WTC11 (cell line): Measurements from ENCODE around the gene ZNF74. TPM values are rescaled to one million over a fixed set of nuclear protein-coding genes. Genes with fewer than 3 reads are reported as not detected.

Experiments
- ATAC-seq: fragments of 200-7000 bp; cut with Tn5 transposase; 2 replicates; pipeline ENCODE4 v1.10.0; 2021; ENCODE audit warnings: mild to moderate bottlenecking, moderate library complexity
- CTCF ChIA-PET: fragments of 300-600 bp; sonication (Branson Sonifier 250); formaldehyde crosslinking; loops from one replicate; lab custom pipeline; 2021; ENCODE audit warnings: antibody characterized with exemption; lab: Charles Lee
- POLR2A ChIA-PET: fragments of 350-600 bp; sonication (Branson Sonifier 250); formaldehyde crosslinking; loops from one replicate; lab custom pipeline; 2021; ENCODE audit warnings: antibody characterized with exemption; lab: Charles Lee
- DNase-seq: peaks from one replicate; pipeline ENCODE4 v3.0.0; 2021; ENCODE audit warnings: low spot score
- H3K27ac Mint-ChIP-seq: 2 replicates; pipeline ENCODE4 v1.8.0; 2021; ENCODE audit warnings: mixed read lengths
- H3K27me3 Mint-ChIP-seq: 2 replicates; pipeline ENCODE4 v1.8.0; 2021; ENCODE audit warnings: low read depth, mild to moderate bottlenecking, moderate library complexity, mixed read lengths
- H3K36me3 Mint-ChIP-seq: 2 replicates; pipeline ENCODE4 v1.8.0; 2021; ENCODE audit warnings: mixed read lengths
- H3K4me1 Mint-ChIP-seq: 2 replicates; pipeline ENCODE4 v1.8.0; 2022; ENCODE audit warnings: mixed read lengths
- H3K4me3 Mint-ChIP-seq: 2 replicates; pipeline ENCODE4 v1.8.0; 2021; ENCODE audit warnings: mild to moderate bottlenecking, moderate library complexity, mixed read lengths
- H3K9me3 Mint-ChIP-seq: 2 replicates; pipeline ENCODE4 v1.8.0; 2021; ENCODE audit warnings: mixed read lengths
- ATF1 ChIP-seq: sonication (generic); formaldehyde crosslinking; IDR thresholded peaks from 2 replicates; pipeline ENCODE4 v1.8.1; 2023; ENCODE audit warnings: mild to moderate bottlenecking, moderate library complexity, missing genetic modification reagents
- CBFB ChIP-seq: sonication (generic); formaldehyde crosslinking; IDR thresholded peaks from 2 replicates; pipeline ENCODE4 v1.8.1; 2022; ENCODE audit warnings: mild to moderate bottlenecking, low read depth, missing genetic modification reagents
- ESRRA ChIP-seq: sonication (generic); formaldehyde crosslinking; IDR thresholded peaks from 2 replicates; pipeline ENCODE4 v1.8.1; 2022; ENCODE audit warnings: mild to moderate bottlenecking, missing genetic modification reagents, borderline replicate concordance
- FOXJ3 ChIP-seq: sonication (generic); formaldehyde crosslinking; IDR thresholded peaks from 2 replicates; pipeline ENCODE4 v1.9.0; 2021; ENCODE audit warnings: missing genetic modification reagents, mild to moderate bottlenecking, borderline replicate concordance
- FOXK1 ChIP-seq: sonication (generic); formaldehyde crosslinking; IDR thresholded peaks from 2 replicates; pipeline ENCODE4 v1.8.0; 2022; ENCODE audit warnings: mild to moderate bottlenecking, moderate library complexity, missing genetic modification reagents
- GABPB1 ChIP-seq: sonication (generic); formaldehyde crosslinking; IDR thresholded peaks from 2 replicates; pipeline ENCODE4 v1.8.1; 2023; ENCODE audit warnings: mild to moderate bottlenecking, missing genetic modification reagents
- JUN ChIP-seq: sonication (generic); formaldehyde crosslinking; IDR thresholded peaks from 2 replicates; pipeline ENCODE4 v1.8.0; 2023; ENCODE audit warnings: mild to moderate bottlenecking, missing genetic modification reagents
- MYBL2 ChIP-seq: sonication (generic); formaldehyde crosslinking; IDR thresholded peaks from 2 replicates; pipeline ENCODE4 v1.8.1; 2023; ENCODE audit warnings: mild to moderate bottlenecking, moderate library complexity, missing genetic modification reagents
- NFYB ChIP-seq: sonication (generic); formaldehyde crosslinking; conservative IDR thresholded peaks from 2 replicates; pipeline ENCODE4 v1.8.0; 2022; ENCODE audit warnings: low read depth, missing genetic modification reagents
- NR1H2 ChIP-seq: sonication (generic); formaldehyde crosslinking; IDR thresholded peaks from 2 replicates; pipeline ENCODE4 v1.9.0; 2021; ENCODE audit warnings: mild to moderate bottlenecking, moderate library complexity, missing genetic modification reagents
- PRRX2 ChIP-seq: fragments of 250-450 bp; sonication (Bioruptor Pico); IDR thresholded peaks from 2 replicates; pipeline ENCODE4 v1.8.0; 2021; ENCODE audit warnings: mild to moderate bottlenecking
- RELA ChIP-seq: sonication (generic); formaldehyde crosslinking; IDR thresholded peaks from 2 replicates; pipeline ENCODE4 v1.8.1; 2022; ENCODE audit warnings: missing genetic modification reagents, mild to moderate bottlenecking, borderline replicate concordance
- SMAD4 ChIP-seq: sonication (generic); formaldehyde crosslinking; IDR thresholded peaks from 2 replicates; pipeline ENCODE4 v1.8.0; 2022; ENCODE audit warnings: mild to moderate bottlenecking, missing genetic modification reagents
- TCF7 ChIP-seq: sonication (generic); formaldehyde crosslinking; IDR thresholded peaks from 2 replicates; pipeline ENCODE4 v1.8.0; 2022; ENCODE audit warnings: mild to moderate bottlenecking, low read depth, missing genetic modification reagents, moderate library complexity
- TP53 ChIP-seq: sonication (generic); formaldehyde crosslinking; IDR thresholded peaks from 2 replicates; pipeline ENCODE4 v1.8.1; 2023; ENCODE audit warnings: mild to moderate bottlenecking, missing genetic modification reagents
- ZNF219 ChIP-seq: sonication (generic); formaldehyde crosslinking; IDR thresholded peaks from 2 replicates; pipeline ENCODE4 v1.8.0; 2023; ENCODE audit warnings: missing genetic modification reagents, mild to moderate bottlenecking, borderline replicate concordance
- ZNF232 ChIP-seq: sonication (generic); formaldehyde crosslinking; IDR thresholded peaks from 2 replicates; pipeline ENCODE4 v1.8.0; 2022; ENCODE audit warnings: mild to moderate bottlenecking, missing genetic modification reagents
- ZNF423 ChIP-seq: fragments of 250-450 bp; sonication (Bioruptor Pico); IDR thresholded peaks from 2 replicates; pipeline ENCODE4 v2.1.2; 2022; ENCODE audit warnings: mild to moderate bottlenecking, moderate library complexity
- ZNF671 ChIP-seq: fragments of 250-450 bp; sonication (Bioruptor Pico); IDR thresholded peaks from 2 replicates; pipeline ENCODE4 v1.8.0; 2021; ENCODE audit warnings: mild to moderate bottlenecking
- total RNA-seq: library from RNA; stranded (reverse); gene quantifications from 3 replicates; pipeline ENCODE4 v1.2.3, GENCODE V29; 2021
- TF ChIP-seq, protein P1 (sequence below): fragments of 250-450 bp; sonication (Bioruptor Pico); IDR thresholded peaks from 2 replicates; pipeline ENCODE4 v1.9.0; 2021; ENCODE audit warnings: moderate library complexity, mild to moderate bottlenecking, inconsistent platforms, borderline replicate concordance
- TF ChIP-seq, protein P2 (sequence below): sonication (generic); formaldehyde crosslinking; IDR thresholded peaks from 2 replicates; pipeline ENCODE4 v1.8.1; 2023; ENCODE audit warnings: mild to moderate bottlenecking, missing genetic modification reagents, borderline replicate concordance
- TF ChIP-seq, protein P3 (sequence below): fragments of 250-450 bp; sonication (Bioruptor Pico); IDR thresholded peaks from 2 replicates; pipeline ENCODE4 v1.9.0; 2021; ENCODE audit warnings: mild to moderate bottlenecking, borderline replicate concordance
- TF ChIP-seq, protein P4 (sequence below): sonication (generic); formaldehyde crosslinking; IDR thresholded peaks from 2 replicates; pipeline ENCODE4 v1.8.0; 2023; ENCODE audit warnings: mild to moderate bottlenecking, missing genetic modification reagents
- TF ChIP-seq, protein P5 (sequence below): fragments of 250-450 bp; sonication (Bioruptor Pico); IDR thresholded peaks from 2 replicates; pipeline ENCODE4 v2.1.2; 2022; ENCODE audit warnings: mild to moderate bottlenecking, moderate library complexity

ZNF74 gene
- total RNA-seq, 1 experiment from 2014 or later, result 62.8 TPM

DNA sequence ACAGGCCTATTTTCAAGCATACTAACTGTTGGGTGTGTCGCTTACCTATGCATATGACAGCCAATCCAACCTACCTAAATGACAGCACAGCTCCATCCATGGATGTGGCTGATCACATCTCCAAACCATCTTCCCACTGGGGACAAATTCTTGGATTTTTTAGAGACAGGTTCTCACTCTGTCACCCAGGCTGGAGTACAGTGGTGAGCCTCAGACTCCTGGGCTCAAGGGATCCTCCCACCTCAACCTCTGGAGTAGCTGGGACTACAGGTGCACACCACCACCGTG lies 25.7 kb downstream of the ZNF74 start:
- no peak for TF ChIP-seq ZNF423 (CRISPR knock-in tag)
- TF ChIP-seq GABPB1 (CRISPR knock-in tag), result no peak
- no peak for TF ChIP-seq RELA
- no peak for TF ChIP-seq ZNF232 (CRISPR knock-in tag)
- TF ChIP-seq NR1H2 (CRISPR knock-in tag), result no peak
- TF ChIP-seq PRRX2 (CRISPR knock-in tag), result no peak
- no peak for TF ChIP-seq FOXK1
- TF ChIP-seq TP53 (CRISPR knock-in tag), result no peak
- no peak for TF ChIP-seq JUN (CRISPR knock-in tag)
- no peak for TF ChIP-seq FOXJ3
- TF ChIP-seq, protein P1, sequence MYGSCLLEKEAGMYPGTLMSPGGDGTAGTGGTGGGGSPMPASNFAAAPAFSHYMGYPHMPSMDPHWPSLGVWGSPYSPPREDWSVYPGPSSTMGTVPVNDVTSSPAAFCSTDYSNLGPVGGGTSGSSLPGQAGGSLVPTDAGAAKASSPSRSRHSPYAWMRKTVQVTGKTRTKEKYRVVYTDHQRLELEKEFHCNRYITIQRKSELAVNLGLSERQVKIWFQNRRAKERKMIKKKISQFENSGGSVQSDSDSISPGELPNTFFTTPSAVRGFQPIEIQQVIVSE (CRISPR knock-in tag), result no peak
- no peak for TF ChIP-seq SMAD4
- TF ChIP-seq, protein P2, sequence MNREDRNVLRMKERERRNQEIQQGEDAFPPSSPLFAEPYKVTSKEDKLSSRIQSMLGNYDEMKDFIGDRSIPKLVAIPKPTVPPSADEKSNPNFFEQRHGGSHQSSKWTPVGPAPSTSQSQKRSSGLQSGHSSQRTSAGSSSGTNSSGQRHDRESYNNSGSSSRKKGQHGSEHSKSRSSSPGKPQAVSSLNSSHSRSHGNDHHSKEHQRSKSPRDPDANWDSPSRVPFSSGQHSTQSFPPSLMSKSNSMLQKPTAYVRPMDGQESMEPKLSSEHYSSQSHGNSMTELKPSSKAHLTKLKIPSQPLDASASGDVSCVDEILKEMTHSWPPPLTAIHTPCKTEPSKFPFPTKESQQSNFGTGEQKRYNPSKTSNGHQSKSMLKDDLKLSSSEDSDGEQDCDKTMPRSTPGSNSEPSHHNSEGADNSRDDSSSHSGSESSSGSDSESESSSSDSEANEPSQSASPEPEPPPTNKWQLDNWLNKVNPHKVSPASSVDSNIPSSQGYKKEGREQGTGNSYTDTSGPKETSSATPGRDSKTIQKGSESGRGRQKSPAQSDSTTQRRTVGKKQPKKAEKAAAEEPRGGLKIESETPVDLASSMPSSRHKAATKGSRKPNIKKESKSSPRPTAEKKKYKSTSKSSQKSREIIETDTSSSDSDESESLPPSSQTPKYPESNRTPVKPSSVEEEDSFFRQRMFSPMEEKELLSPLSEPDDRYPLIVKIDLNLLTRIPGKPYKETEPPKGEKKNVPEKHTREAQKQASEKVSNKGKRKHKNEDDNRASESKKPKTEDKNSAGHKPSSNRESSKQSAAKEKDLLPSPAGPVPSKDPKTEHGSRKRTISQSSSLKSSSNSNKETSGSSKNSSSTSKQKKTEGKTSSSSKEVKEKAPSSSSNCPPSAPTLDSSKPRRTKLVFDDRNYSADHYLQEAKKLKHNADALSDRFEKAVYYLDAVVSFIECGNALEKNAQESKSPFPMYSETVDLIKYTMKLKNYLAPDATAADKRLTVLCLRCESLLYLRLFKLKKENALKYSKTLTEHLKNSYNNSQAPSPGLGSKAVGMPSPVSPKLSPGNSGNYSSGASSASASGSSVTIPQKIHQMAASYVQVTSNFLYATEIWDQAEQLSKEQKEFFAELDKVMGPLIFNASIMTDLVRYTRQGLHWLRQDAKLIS, result no peak
- TF ChIP-seq, protein P3, sequence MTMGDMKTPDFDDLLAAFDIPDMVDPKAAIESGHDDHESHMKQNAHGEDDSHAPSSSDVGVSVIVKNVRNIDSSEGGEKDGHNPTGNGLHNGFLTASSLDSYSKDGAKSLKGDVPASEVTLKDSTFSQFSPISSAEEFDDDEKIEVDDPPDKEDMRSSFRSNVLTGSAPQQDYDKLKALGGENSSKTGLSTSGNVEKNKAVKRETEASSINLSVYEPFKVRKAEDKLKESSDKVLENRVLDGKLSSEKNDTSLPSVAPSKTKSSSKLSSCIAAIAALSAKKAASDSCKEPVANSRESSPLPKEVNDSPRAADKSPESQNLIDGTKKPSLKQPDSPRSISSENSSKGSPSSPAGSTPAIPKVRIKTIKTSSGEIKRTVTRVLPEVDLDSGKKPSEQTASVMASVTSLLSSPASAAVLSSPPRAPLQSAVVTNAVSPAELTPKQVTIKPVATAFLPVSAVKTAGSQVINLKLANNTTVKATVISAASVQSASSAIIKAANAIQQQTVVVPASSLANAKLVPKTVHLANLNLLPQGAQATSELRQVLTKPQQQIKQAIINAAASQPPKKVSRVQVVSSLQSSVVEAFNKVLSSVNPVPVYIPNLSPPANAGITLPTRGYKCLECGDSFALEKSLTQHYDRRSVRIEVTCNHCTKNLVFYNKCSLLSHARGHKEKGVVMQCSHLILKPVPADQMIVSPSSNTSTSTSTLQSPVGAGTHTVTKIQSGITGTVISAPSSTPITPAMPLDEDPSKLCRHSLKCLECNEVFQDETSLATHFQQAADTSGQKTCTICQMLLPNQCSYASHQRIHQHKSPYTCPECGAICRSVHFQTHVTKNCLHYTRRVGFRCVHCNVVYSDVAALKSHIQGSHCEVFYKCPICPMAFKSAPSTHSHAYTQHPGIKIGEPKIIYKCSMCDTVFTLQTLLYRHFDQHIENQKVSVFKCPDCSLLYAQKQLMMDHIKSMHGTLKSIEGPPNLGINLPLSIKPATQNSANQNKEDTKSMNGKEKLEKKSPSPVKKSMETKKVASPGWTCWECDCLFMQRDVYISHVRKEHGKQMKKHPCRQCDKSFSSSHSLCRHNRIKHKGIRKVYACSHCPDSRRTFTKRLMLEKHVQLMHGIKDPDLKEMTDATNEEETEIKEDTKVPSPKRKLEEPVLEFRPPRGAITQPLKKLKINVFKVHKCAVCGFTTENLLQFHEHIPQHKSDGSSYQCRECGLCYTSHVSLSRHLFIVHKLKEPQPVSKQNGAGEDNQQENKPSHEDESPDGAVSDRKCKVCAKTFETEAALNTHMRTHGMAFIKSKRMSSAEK, result no peak
- TF ChIP-seq ESRRA, result no peak
- Mint-ChIP-seq H3K9me3 (no peaks in the 10 kb centered on the region), H3K4me1 (peaks cover 8% of the 10 kb centered on the region), H3K36me3 (no peaks in the 10 kb centered on the region), H3K27me3 (peaks cover 2% of the 10 kb centered on the region; the same call in 1 of the 2 replicates), H3K27ac (no peak overlapping the region), H3K4me3 (no peak overlapping the region)
- ChIA-PET POLR2A (interaction anchor here (0.7 kb wide), 1 partner anchor 9 kb away, joined by 8 read pairs; no protein-coding TSS in a partner anchor), CTCF (interaction anchor here (2.3 to 3.5 kb wide), 2 partner anchors 8 to 36 kb away, joined by 44 to 146 read pairs; no protein-coding TSS in a partner anchor)
- ATAC-seq, result no peak
- DNase-seq, result no peak

DNA sequence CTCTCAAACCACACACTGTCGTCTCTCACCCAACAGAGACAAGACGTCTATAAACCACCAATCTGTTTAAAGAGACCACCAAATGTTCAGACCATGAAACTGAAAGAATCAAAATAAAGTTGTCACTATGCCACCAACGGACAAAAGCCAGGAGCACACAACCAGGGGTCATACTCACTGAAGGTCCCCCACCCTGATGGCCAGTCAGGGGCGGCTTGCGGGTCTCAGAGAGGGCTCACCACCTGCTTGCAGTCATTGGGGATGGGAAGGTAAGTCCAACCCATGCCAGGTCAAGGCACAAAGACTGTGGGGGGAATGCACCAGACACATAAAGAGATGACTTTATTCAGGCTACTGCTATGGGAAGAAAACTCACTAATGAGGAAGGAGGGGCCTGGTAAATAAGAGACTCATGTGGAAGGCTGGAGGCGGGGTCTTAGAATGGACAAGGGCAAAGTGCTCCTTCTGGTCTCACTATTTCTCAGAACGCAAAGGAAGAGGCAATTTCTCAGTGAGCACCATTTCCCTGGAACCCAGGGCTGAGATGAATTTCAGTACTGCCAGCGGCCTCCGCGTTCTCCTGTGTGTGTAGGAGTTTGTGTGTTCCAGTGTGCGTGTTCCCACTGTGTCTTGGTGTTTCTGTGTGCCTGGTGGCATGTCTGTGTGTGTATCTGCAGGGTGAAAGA lies 26.3 kb downstream of the ZNF74 start:
- Mint-ChIP-seq H3K27ac (no peak overlapping the region), H3K4me3 (no peak overlapping the region), H3K4me1 (peaks cover 8% of the 10 kb centered on the region), H3K9me3 (no peaks in the 10 kb centered on the region), H3K36me3 (no peaks in the 10 kb centered on the region), H3K27me3 (peaks cover 2% of the 10 kb centered on the region; the same call in 1 of the 2 replicates)
- DNase-seq (no peak), ATAC-seq (no peak)
- ChIA-PET CTCF (interaction anchor here (3.5 kb wide), 1 partner anchor 35 kb away, joined by 146 read pairs; no protein-coding TSS in a partner anchor), POLR2A (no interaction called here)
- TF ChIP-seq ZNF671 (CRISPR knock-in tag) (no peak), ZNF219 (no peak), MYBL2 (no peak), TCF7 (CRISPR knock-in tag) (no peak), CBFB (CRISPR knock-in tag) (no peak), ESRRA (no peak), ATF1 (CRISPR knock-in tag) (no peak), NFYB (CRISPR knock-in tag) (no peak)
- TF ChIP-seq, protein P4, sequence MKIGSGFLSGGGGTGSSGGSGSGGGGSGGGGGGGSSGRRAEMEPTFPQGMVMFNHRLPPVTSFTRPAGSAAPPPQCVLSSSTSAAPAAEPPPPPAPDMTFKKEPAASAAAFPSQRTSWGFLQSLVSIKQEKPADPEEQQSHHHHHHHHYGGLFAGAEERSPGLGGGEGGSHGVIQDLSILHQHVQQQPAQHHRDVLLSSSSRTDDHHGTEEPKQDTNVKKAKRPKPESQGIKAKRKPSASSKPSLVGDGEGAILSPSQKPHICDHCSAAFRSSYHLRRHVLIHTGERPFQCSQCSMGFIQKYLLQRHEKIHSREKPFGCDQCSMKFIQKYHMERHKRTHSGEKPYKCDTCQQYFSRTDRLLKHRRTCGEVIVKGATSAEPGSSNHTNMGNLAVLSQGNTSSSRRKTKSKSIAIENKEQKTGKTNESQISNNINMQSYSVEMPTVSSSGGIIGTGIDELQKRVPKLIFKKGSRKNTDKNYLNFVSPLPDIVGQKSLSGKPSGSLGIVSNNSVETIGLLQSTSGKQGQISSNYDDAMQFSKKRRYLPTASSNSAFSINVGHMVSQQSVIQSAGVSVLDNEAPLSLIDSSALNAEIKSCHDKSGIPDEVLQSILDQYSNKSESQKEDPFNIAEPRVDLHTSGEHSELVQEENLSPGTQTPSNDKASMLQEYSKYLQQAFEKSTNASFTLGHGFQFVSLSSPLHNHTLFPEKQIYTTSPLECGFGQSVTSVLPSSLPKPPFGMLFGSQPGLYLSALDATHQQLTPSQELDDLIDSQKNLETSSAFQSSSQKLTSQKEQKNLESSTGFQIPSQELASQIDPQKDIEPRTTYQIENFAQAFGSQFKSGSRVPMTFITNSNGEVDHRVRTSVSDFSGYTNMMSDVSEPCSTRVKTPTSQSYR, result no peak
- TF ChIP-seq, protein P5, sequence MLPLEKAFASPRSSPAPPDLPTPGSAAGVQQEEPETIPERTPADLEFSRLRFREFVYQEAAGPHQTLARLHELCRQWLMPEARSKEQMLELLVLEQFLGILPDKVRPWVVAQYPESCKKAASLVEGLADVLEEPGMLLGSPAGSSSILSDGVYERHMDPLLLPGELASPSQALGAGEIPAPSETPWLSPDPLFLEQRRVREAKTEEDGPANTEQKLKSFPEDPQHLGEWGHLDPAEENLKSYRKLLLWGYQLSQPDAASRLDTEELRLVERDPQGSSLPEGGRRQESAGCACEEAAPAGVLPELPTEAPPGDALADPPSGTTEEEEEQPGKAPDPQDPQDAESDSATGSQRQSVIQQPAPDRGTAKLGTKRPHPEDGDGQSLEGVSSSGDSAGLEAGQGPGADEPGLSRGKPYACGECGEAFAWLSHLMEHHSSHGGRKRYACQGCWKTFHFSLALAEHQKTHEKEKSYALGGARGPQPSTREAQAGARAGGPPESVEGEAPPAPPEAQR, result no peak
